NAMALWA (cell line): ENCODE data around the gene TPST2.
A peak's percentile ranks its signal among the peaks of the same experiment; 100 is the strongest.

ENCODE experiments used
- DNase-seq: peaks from one replicate; pipeline ENCODE4 v3.0.0-alpha.2; 2015; ENCODE audit warnings: low spot score

Gene TPST2

GRCh38 chr22:26496456-26496855 lies 93.5 kb downstream of the TPST2 start:
- DNase-seq, result no peak

GRCh38 chr22:26494506-26494905 lies 95.4 kb downstream of the TPST2 start:
- DNase-seq, result no peak

GRCh38 chr22:26492220-26492619 lies 97.7 kb downstream of the TPST2 start:
- DNase-seq, result no peak

GRCh38 chr22:26489447-26490036 lies 100.4 kb downstream of the TPST2 start:
- DNase-seq, result no peak

GRCh38 chr22:26487996-26488395 lies 101.9 kb downstream of the TPST2 start:
- peak; percentile 91 for DNase-seq

GRCh38 chr22:26486394-26486793 lies 103.5 kb downstream of the TPST2 start:
- no peak for DNase-seq

- no peak for DNase-seq
Measured at GRCh38 chr22:26485806-26486390, 104.0 kb downstream of the TPST2 start.

GRCh38 chr22:26485013-26485412 lies 104.9 kb downstream of the TPST2 start:
- peak; percentile 57 for DNase-seq

GRCh38 chr22:26484360-26484706 lies 105.6 kb downstream of the TPST2 start:
- DNase-seq, result peak; percentile 91

- peak; percentile 93 for DNase-seq
Measured at GRCh38 chr22:26483439-26484359, 106.2 kb downstream of the TPST2 start, which contains the start of the genes HPS4 and SRRD. Gene HPS4 (minus strand): TSS chr22:26483783. CDS start chr22:26481762, 2,021 bp downstream. Gene SRRD (plus strand): TSS chr22:26483877. CDS start chr22:26483891, 14 bp downstream.

GRCh38 chr22:26483043-26483438 lies 106.9 kb downstream of the TPST2 start:
- peak; percentile 46 for DNase-seq

- peak; percentile 53 for DNase-seq
Measured at GRCh38 chr22:26482161-26482560, 107.8 kb downstream of the TPST2 start.

- DNase-seq, result peak; percentile 57
Measured at GRCh38 chr22:26481694-26482093, 108.2 kb downstream of the TPST2 start.

- DNase-seq, result no peak
Measured at GRCh38 chr22:26481112-26481693, 108.7 kb downstream of the TPST2 start.

- DNase-seq, result no peak
Measured at GRCh38 chr22:26480611-26480932, 109.4 kb downstream of the TPST2 start.

GRCh38 chr22:26479792-26480610 lies 109.9 kb downstream of the TPST2 start:
- peak; percentile 76 for DNase-seq

GRCh38 chr22:26479043-26479791 lies 110.7 kb downstream of the TPST2 start:
- DNase-seq, result peak; percentile 78

- peak; percentile 32 for DNase-seq
Measured at GRCh38 chr22:26477341-26477731, 112.6 kb downstream of the TPST2 start.

- no peak for DNase-seq
Measured at GRCh38 chr22:26476705-26477340, 113.1 kb downstream of the TPST2 start.

GRCh38 chr22:26474682-26475081 lies 115.2 kb downstream of the TPST2 start:
- no peak for DNase-seq
